ENCODE results near the gene TRMT1.

TRMT1 gene

GRCh38 chr19:13102416-13102665, 14.2 kb downstream of the TRMT1 start:
- peak; percentile 55 for DNase-seq (ENCODE audit: low spot score)

- no peak for DNase-seq (ENCODE audit: low spot score)
These were observed 14.7 kb downstream of the TRMT1 start for GRCh38 chr19:13101590-13102415.

GRCh38 chr19:13100841-13101589, 15.5 kb downstream of the TRMT1 start:
- peak; percentile 19 for DNase-seq (ENCODE audit: low spot score)

GRCh38 chr19:13100031-13100588, 16.4 kb downstream of the TRMT1 start:
- peak; percentile 40 for DNase-seq (ENCODE audit: low spot score)

- peak; percentile 78 for DNase-seq (ENCODE audit: low spot score)
These were observed 17.2 kb downstream of the TRMT1 start for GRCh38 chr19:13099073-13099999.

GRCh38 chr19:13098277-13099072, 18.1 kb downstream of the TRMT1 start:
- no peak for DNase-seq (ENCODE audit: low spot score)

GRCh38 chr19:13097463-13098258, 18.9 kb downstream of the TRMT1 start:
- DNase-seq (ENCODE audit: low spot score), result no peak

- no peak for DNase-seq (ENCODE audit: low spot score)
These were observed 19.5 kb downstream of the TRMT1 start for GRCh38 chr19:13097033-13097462.

GRCh38 chr19:13095934-13096927, 20.3 kb downstream of the TRMT1 start:
- DNase-seq (ENCODE audit: low spot score), result peak; percentile 50

- peak; percentile 59 for DNase-seq (ENCODE audit: low spot score)
These were observed 21.2 kb downstream of the TRMT1 start for GRCh38 chr19:13095393-13095784.

- DNase-seq (ENCODE audit: low spot score), result peak; percentile 45
These were observed 21.7 kb downstream of the TRMT1 start for GRCh38 chr19:13094771-13095392.

- DNase-seq (ENCODE audit: low spot score), result no peak
These were observed 22.4 kb downstream of the TRMT1 start for GRCh38 chr19:13094106-13094504.

GRCh38 chr19:13093407-13094105, 23.0 kb downstream of the TRMT1 start:
- DNase-seq (ENCODE audit: low spot score), result peak; percentile 93

GRCh38 chr19:13092606-13093235, 23.8 kb downstream of the TRMT1 start:
- DNase-seq (ENCODE audit: low spot score), result no peak

- no peak for DNase-seq (ENCODE audit: low spot score)
These were observed 24.4 kb downstream of the TRMT1 start for GRCh38 chr19:13092158-13092543.

GRCh38 chr19:13091400-13092157, 25.0 kb downstream of the TRMT1 start:
- DNase-seq (ENCODE audit: low spot score), result no peak
